Esophagus muscularis mucosa (tissue), 4 donors: ENCODE results near the gene CCDC91.

ENCODE experiments used
- CTCF ChIP-seq, 3 experiments: fragments of 200-600 bp in 2 of 3; fragments of 450-650 bp in 1 of 3; sonication (generic) in 2 of 3; IDR thresholded peaks; one replicate each; pipeline ENCODE4 v1.5.1; 2017 to 2019; ENCODE audit warnings: antibody characterized with exemption in 3 of 3, mild to moderate bottlenecking in 2 of 3, moderate library complexity in 1 of 3
- EP300 ChIP-seq: sonication (generic); formaldehyde crosslinking; IDR thresholded peaks from one replicate; pipeline ENCODE4 v1.6.1; 2017; ENCODE audit warnings: antibody characterized with exemption
- POLR2A ChIP-seq: fragments of 450-650 bp; IDR thresholded peaks from one replicate; pipeline ENCODE4 v1.6.1; 2017; ENCODE audit warnings: antibody characterized with exemption, moderate library complexity, mild to moderate bottlenecking, low read depth

DNA sequence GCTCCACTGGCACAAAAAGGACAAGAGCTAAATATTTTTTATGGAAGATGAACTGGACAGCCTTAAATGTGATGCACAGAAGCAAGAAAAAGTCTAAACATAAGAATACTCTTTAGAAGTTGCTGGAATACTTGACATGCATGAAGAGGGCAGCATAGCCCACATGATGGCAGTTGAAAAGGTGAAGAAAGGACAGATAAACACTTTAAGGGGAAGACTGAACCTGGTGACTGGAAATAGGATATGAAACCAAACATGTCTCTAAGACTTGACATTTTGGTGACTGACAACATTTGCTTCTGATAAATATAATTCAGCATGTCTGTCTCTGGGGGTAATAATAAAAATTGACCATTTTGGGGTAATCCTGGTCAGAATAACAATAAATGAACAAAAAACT is 273.1 kb downstream of the CCDC91 start:
- TF ChIP-seq POLR2A = no peak
- no peak for TF ChIP-seq CTCF (IDR thresholded peaks at IDR 0.05)
- no peak for TF ChIP-seq EP300
